ENCODE results near the gene ARFGEF3. TPM values are rescaled to one million over a fixed set of nuclear protein-coding genes. Genes with fewer than 3 reads are reported as not detected.

The ARFGEF3 gene
- total and polyA plus RNA-seq, 2 donors (not counting 1 experiment from before 2014, with no cell fraction given), result not detected

GRCh38 chr6:138339024-138339423, 177.3 kb downstream of the ARFGEF3 start:
- Histone ChIP-seq H3K36me3 (replicated peaks in 1 of 2; ENCODE audit: control extremely low read depth in 1 of 2, control insufficient read depth in 1 of 2, extremely low read depth in 1 of 2, insufficient read depth in 2 of 2, low read length in 1 of 2) (no peaks in the 10 kb centered on the region), H3K9ac (ENCODE audit: low read length) (no peak overlapping the region), H3K79me2 (ENCODE audit: control insufficient read depth, insufficient read depth, low read length) (no peaks in the 10 kb centered on the region), H3K9me3 (ENCODE audit: control extremely low read depth in 1 of 3, control insufficient read depth in 2 of 3, insufficient read depth in 1 of 3, low read length in 2 of 3) (peaks cover 0 to 3% (median 0%) of the 10 kb centered on the region in 3 donors), H3K27me3 (replicated peaks in 1 of 4; ENCODE audit: control extremely low read depth in 1 of 4, control insufficient read depth in 3 of 4, insufficient read depth in 4 of 4, low read length in 3 of 4) (peaks cover 0 to 2% (median 0%) of the 10 kb centered on the region in 4 experiments), H2AFZ (ENCODE audit: insufficient read depth, low read depth, low read length, poor library complexity, severe bottlenecking) (no peak overlapping the region), H4K20me1 (ENCODE audit: control insufficient read depth, insufficient read depth, low read length, poor library complexity, severe bottlenecking) (no peaks in the 10 kb centered on the region), H3K4me1 (ENCODE audit: control insufficient read depth in 2 of 2, insufficient read depth in 2 of 2, low read length in 2 of 2) (no peaks in the 10 kb centered on the region), H3K27ac (ENCODE audit: low read length in 2 of 2) (no peak overlapping the region), H3K4me2 (replicated peaks; ENCODE audit: low read depth, low read length, poor library complexity, severe bottlenecking) (no peak overlapping the region), H3K4me3 (ENCODE audit: control extremely low read depth in 1 of 5, extremely low read depth in 1 of 5, insufficient read depth in 1 of 5, low read depth in 2 of 5, low read length in 4 of 5) (no peak overlapping the region)
- H3K27me3 Mint-ChIP-seq, result peaks cover 21% of the 10 kb centered on the region
- ChIA-PET POLR2A (no interaction called here), CTCF (no interaction called here)
- TF ChIP-seq CTCF (IDR thresholded peaks at IDR 0.05) (no peak), EZH2 (IDR thresholded peaks at IDR 0.05; ENCODE audit: borderline replicate concordance, insufficient read depth, low read depth, low read length, poor library complexity, severe bottlenecking) (no peak)
- no peaks in the 10 kb centered on the region for H3K4me1 Mint-ChIP-seq
- intact Hi-C loops (cut with micrococcal nuclease), result no loop called here
- no CpG with 5 or more reads among the region's 1 CpG for WGBS (ENCODE audit: insufficient coverage)
- H3K4me3 Mint-ChIP-seq, result no peak overlapping the region
- ATAC-seq (ENCODE audit: low read depth), result no peak
- no peak for DNase-seq
- H3K27ac Mint-ChIP-seq, result no peak overlapping the region
- H3K9me3 Mint-ChIP-seq (ENCODE audit: insufficient read depth), result no peaks in the 10 kb centered on the region

- H3K4me3 Mint-ChIP-seq, result no peak overlapping the region
- POLR2A ChIA-PET, result no interaction called here
- CTCF ChIA-PET, result no interaction called here
Observed at GRCh38 chr6:138341176-138341575, 179.4 kb downstream of the ARFGEF3 start.

More at GRCh38 chr6:138341176-138341575, 179.4 kb downstream of the ARFGEF3 start:
- ATAC-seq (ENCODE audit: low read depth), result no peak
- no peak for DNase-seq
- TF ChIP-seq EZH2 (IDR thresholded peaks at IDR 0.05; ENCODE audit: borderline replicate concordance, insufficient read depth, low read depth, low read length, poor library complexity, severe bottlenecking), result no peak
- TF ChIP-seq CTCF (IDR thresholded peaks at IDR 0.05), result no peak
- no peaks in the 10 kb centered on the region for H3K79me2 ChIP-seq (ENCODE audit: control insufficient read depth, insufficient read depth, low read length)
- intact Hi-C loops (cut with micrococcal nuclease), result no loop called here
- 100% methylated on average over 1 of the region's 1 CpG for WGBS (ENCODE audit: insufficient coverage)
- no peak overlapping the region for H3K27ac ChIP-seq (ENCODE audit: low read length in 2 of 2)
- no peak overlapping the region for H3K9ac ChIP-seq (ENCODE audit: low read length)
- H3K9me3 ChIP-seq (ENCODE audit: control extremely low read depth in 1 of 3, control insufficient read depth in 2 of 3, insufficient read depth in 1 of 3, low read length in 2 of 3), result peaks cover 0 to 2% (median 0%) of the 10 kb centered on the region in 3 donors
- H4K20me1 ChIP-seq (ENCODE audit: control insufficient read depth, insufficient read depth, low read length, poor library complexity, severe bottlenecking), result no peaks in the 10 kb centered on the region
- H3K4me2 ChIP-seq (replicated peaks; ENCODE audit: low read depth, low read length, poor library complexity, severe bottlenecking), result no peak overlapping the region
- H3K4me3 ChIP-seq (ENCODE audit: control extremely low read depth in 1 of 5, extremely low read depth in 1 of 5, insufficient read depth in 1 of 5, low read depth in 2 of 5, low read length in 4 of 5), result no peak overlapping the region
- H3K4me1 ChIP-seq (ENCODE audit: control insufficient read depth in 2 of 2, insufficient read depth in 2 of 2, low read length in 2 of 2), result no peaks in the 10 kb centered on the region
- peaks cover 0 to 2% (median 0%) of the 10 kb centered on the region in 4 experiments for H3K27me3 ChIP-seq (replicated peaks in 1 of 4; ENCODE audit: control extremely low read depth in 1 of 4, control insufficient read depth in 3 of 4, insufficient read depth in 4 of 4, low read length in 3 of 4)
- Mint-ChIP-seq H3K27me3 (peaks cover 13% of the 10 kb centered on the region), H3K27ac (no peak overlapping the region), H3K4me1 (no peaks in the 10 kb centered on the region), H3K9me3 (ENCODE audit: insufficient read depth) (no peaks in the 10 kb centered on the region)
- H2AFZ ChIP-seq (ENCODE audit: insufficient read depth, low read depth, low read length, poor library complexity, severe bottlenecking), result no peak overlapping the region
- no peaks in the 10 kb centered on the region for H3K36me3 ChIP-seq (replicated peaks in 1 of 2; ENCODE audit: control extremely low read depth in 1 of 2, control insufficient read depth in 1 of 2, extremely low read depth in 1 of 2, insufficient read depth in 2 of 2, low read length in 1 of 2)
